ENCODE data around the gene PDE9A.

The PDE9A gene

GRCh38 chr21:42668298-42668992 lies 15.0 kb downstream of the PDE9A start:
- no peak for TF ChIP-seq CTCF (IDR thresholded peaks at IDR 0.05; ENCODE audit: low read depth, low read length, missing control alignments)
- in situ Hi-C loops (cut with HindIII; ENCODE audit: low sequenced_read_pairs), result no loop called here
- no peak overlapping the region for H3K4me3 ChIP-seq (ENCODE audit: low read depth, low read length)
- DNase-seq (ENCODE audit: low read depth), result no peak

- TF ChIP-seq CTCF (IDR thresholded peaks at IDR 0.05; ENCODE audit: low read depth, low read length, missing control alignments), result peak; percentile 31
- H3K4me3 ChIP-seq (ENCODE audit: low read depth, low read length), result no peak overlapping the region
- no peak for DNase-seq (ENCODE audit: low read depth)
- in situ Hi-C loops (cut with HindIII; ENCODE audit: low sequenced_read_pairs), result no loop called here
Observed at GRCh38 chr21:42669041-42669440, 15.6 kb downstream of the PDE9A start.

GRCh38 chr21:42670058-42670880 lies 16.8 kb downstream of the PDE9A start:
- no peak for TF ChIP-seq CTCF (IDR thresholded peaks at IDR 0.05; ENCODE audit: low read depth, low read length, missing control alignments)
- in situ Hi-C loops (cut with HindIII; ENCODE audit: low sequenced_read_pairs), result no loop called here
- H3K4me3 ChIP-seq (ENCODE audit: low read depth, low read length), result no peak overlapping the region
- no peak for DNase-seq (ENCODE audit: low read depth)

- no peak for DNase-seq (ENCODE audit: low read depth)
- in situ Hi-C loops (cut with HindIII; ENCODE audit: low sequenced_read_pairs), result no loop called here
- no peak for TF ChIP-seq CTCF (IDR thresholded peaks at IDR 0.05; ENCODE audit: low read depth, low read length, missing control alignments)
- no peak overlapping the region for H3K4me3 ChIP-seq (ENCODE audit: low read depth, low read length)
Observed at GRCh38 chr21:42670884-42671283, 17.5 kb downstream of the PDE9A start.

- no peak for TF ChIP-seq CTCF (IDR thresholded peaks at IDR 0.05; ENCODE audit: low read depth, low read length, missing control alignments)
- no peak overlapping the region for H3K4me3 ChIP-seq (ENCODE audit: low read depth, low read length)
- in situ Hi-C loops (cut with HindIII; ENCODE audit: low sequenced_read_pairs), result no loop called here
- DNase-seq (ENCODE audit: low read depth), result no peak
Observed at GRCh38 chr21:42671778-42672593, 18.6 kb downstream of the PDE9A start.

GRCh38 chr21:42672699-42673458 lies 19.5 kb downstream of the PDE9A start:
- in situ Hi-C loops (cut with HindIII; ENCODE audit: low sequenced_read_pairs), result no loop called here

More at GRCh38 chr21:42672699-42673458, 19.5 kb downstream of the PDE9A start:
- peak; percentile 66 for DNase-seq (ENCODE audit: low read depth)
- no peak overlapping the region for H3K4me3 ChIP-seq (ENCODE audit: low read depth, low read length)
- TF ChIP-seq CTCF (IDR thresholded peaks at IDR 0.05; ENCODE audit: low read depth, low read length, missing control alignments), result no peak

All from astrocyte of the cerebellum (primary cell).